Ishikawa (cell line): ENCODE measurements around the gene ADAM22.

Experiments
- CEBPB ChIP-seq: IDR thresholded peaks from 2 replicates; pipeline ENCODE4 v1.6.1; 2012
- CREB1 ChIP-seq: IDR thresholded peaks from 2 replicates; pipeline ENCODE4 v1.6.1; 2012; ENCODE audit warnings: low read depth
- EGR1 ChIP-seq: IDR thresholded peaks from 2 replicates; pipeline ENCODE4 v1.6.1; 2012
- EP300 ChIP-seq: IDR thresholded peaks from 2 replicates; pipeline ENCODE4 v1.6.1; 2012; ENCODE audit warnings: borderline replicate concordance
- FOXM1 ChIP-seq: IDR thresholded peaks from 2 replicates; pipeline ENCODE4 v1.6.1; 2012; ENCODE audit warnings: low read depth, borderline replicate concordance
- NFIC ChIP-seq: IDR thresholded peaks from 2 replicates; pipeline ENCODE4 v1.6.1; 2012
- RAD21 ChIP-seq: IDR thresholded peaks from 2 replicates; pipeline ENCODE4 v1.6.1; 2012; ENCODE audit warnings: low read depth
- TAF1 ChIP-seq: IDR thresholded peaks from 2 replicates; pipeline ENCODE4 v1.6.1; 2012; ENCODE audit warnings: low read depth, mild to moderate bottlenecking
- TCF12 ChIP-seq: IDR thresholded peaks from 2 replicates; pipeline ENCODE4 v1.6.1; 2012; ENCODE audit warnings: low read depth
- TEAD4 ChIP-seq: IDR thresholded peaks from 2 replicates; pipeline ENCODE4 v1.6.1; 2012
- YY1 ChIP-seq: IDR thresholded peaks from 2 replicates; pipeline ENCODE4 v1.6.1; 2012; ENCODE audit warnings: low read depth
- ZBTB7A ChIP-seq: IDR thresholded peaks from 2 replicates; pipeline ENCODE4 v1.6.1; 2012; ENCODE audit warnings: low read depth
- TF ChIP-seq, protein P1 (sequence below): IDR thresholded peaks from 2 replicates; pipeline ENCODE4 v1.6.1; 2012
- TF ChIP-seq, protein P2 (sequence below): IDR thresholded peaks from 2 replicates; pipeline ENCODE4 v1.6.1; 2012; ENCODE audit warnings: low read depth, mild to moderate bottlenecking
- TF ChIP-seq, protein P3 (sequence below): IDR thresholded peaks from 2 replicates; pipeline ENCODE4 v1.6.1; 2012

Gene ADAM22

DNA sequence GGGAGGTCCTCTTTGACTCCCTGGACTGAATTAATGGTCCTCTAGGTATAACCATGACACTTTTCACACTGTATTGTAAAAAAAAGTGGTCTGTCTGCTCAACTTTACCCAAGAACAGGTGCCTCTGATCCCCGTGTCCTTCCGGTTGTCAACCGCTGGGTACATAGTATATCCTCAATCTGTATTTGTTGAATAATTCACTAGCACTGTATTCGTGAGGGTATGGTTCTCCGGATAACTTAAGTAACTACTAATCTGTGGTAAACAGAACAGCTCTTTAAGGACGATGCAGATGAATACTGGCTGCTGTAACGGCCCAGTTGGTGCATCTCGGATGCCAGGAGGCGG is 472 bp upstream of the ADAM22 start:
- TF ChIP-seq ZBTB7A (no peak), TEAD4 (no peak), TCF12 (no peak), NFIC (no peak), YY1 (no peak), RAD21 (no peak), CEBPB (no peak), EGR1 (no peak), CREB1 (no peak), TAF1 (no peak), FOXM1 (no peak), EP300 (no peak)
- TF ChIP-seq, protein P1, sequence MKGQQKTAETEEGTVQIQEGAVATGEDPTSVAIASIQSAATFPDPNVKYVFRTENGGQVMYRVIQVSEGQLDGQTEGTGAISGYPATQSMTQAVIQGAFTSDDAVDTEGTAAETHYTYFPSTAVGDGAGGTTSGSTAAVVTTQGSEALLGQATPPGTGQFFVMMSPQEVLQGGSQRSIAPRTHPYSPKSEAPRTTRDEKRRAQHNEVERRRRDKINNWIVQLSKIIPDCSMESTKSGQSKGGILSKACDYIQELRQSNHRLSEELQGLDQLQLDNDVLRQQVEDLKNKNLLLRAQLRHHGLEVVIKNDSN = no peak
- TF ChIP-seq, protein P2, sequence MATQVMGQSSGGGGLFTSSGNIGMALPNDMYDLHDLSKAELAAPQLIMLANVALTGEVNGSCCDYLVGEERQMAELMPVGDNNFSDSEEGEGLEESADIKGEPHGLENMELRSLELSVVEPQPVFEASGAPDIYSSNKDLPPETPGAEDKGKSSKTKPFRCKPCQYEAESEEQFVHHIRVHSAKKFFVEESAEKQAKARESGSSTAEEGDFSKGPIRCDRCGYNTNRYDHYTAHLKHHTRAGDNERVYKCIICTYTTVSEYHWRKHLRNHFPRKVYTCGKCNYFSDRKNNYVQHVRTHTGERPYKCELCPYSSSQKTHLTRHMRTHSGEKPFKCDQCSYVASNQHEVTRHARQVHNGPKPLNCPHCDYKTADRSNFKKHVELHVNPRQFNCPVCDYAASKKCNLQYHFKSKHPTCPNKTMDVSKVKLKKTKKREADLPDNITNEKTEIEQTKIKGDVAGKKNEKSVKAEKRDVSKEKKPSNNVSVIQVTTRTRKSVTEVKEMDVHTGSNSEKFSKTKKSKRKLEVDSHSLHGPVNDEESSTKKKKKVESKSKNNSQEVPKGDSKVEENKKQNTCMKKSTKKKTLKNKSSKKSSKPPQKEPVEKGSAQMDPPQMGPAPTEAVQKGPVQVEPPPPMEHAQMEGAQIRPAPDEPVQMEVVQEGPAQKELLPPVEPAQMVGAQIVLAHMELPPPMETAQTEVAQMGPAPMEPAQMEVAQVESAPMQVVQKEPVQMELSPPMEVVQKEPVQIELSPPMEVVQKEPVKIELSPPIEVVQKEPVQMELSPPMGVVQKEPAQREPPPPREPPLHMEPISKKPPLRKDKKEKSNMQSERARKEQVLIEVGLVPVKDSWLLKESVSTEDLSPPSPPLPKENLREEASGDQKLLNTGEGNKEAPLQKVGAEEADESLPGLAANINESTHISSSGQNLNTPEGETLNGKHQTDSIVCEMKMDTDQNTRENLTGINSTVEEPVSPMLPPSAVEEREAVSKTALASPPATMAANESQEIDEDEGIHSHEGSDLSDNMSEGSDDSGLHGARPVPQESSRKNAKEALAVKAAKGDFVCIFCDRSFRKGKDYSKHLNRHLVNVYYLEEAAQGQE = no peak
- TF ChIP-seq, protein P3, sequence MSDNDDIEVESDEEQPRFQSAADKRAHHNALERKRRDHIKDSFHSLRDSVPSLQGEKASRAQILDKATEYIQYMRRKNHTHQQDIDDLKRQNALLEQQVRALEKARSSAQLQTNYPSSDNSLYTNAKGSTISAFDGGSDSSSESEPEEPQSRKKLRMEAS = no peak

DNA sequence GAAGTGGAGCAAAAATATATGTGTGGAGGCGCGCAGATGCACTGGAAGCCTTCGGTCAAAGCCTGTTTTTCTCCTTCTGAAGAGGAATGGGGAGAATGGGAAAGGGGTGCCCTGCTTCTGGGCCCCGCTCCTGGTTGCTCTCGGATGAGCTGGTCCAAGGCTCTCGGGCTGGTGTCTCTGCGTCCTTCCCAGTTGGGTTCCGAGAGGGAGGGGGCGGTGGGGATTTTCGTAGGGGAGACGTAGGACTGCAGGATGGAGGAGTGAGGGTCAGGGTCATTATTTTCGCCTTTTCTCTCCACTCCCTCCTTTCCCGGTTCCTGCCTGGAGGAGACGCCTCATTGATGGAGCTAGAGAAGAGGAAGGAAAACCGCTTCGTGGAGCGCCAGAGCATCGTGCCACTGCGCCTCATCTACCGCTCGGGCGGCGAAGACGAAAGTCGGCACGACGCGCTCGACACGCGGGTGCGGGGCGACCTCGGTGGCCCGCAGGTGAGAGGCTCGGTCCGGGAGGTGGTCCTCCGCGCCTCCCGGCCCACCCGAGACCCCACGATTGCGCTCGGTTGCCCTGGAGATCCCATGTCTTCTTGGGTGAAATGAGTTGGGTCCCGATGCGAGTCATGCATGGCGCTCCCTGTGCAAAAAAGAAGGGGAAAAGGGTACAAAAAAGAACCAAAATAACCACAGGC is 790 bp downstream of the ADAM22 start:
- TF ChIP-seq FOXM1 (no peak), ZBTB7A (peak; percentile 42; the same call in 1 of the 2 replicates)
- TF ChIP-seq, protein P3 = peak; percentile 89

DNA sequence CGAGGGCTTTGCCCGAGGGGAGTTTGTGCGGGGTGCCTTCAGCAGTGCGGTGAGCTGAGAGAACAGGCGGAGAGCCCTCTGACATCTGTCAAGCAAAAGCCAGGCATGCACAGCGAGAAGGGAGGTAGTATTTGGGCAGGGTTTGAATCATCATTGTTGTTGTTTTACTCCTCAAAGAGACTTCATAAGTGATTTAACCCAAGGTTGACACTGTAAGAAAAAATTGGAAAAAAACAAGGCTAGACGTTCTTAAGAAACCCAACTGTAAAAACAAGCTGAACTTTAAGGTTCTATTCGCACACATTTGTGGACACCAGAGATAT is 1.3 kb downstream of the ADAM22 start:
- no peak for TF ChIP-seq YY1
- no peak for TF ChIP-seq CREB1

DNA sequence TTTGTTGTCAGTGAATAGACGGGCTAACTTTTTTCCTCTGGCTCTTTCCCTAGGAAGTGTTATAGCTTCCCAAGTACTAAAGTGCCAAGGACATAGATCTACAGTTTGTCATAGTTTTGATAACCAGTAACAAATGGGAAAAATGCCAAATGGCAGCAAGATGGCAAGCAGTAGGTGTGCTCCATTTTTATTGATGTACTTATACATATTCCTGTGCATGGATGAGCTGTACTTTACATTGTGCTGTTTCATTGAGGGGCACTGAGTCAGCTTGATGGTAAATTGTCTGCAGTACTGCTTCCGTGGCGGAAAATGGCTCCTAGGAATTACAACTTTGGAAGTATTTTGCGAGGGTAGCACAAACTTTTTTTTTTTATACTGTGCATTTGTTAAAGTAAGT is 7.1 kb downstream of the ADAM22 start:
- TF ChIP-seq TAF1 = no peak
- no peak for TF ChIP-seq CEBPB
- no peak for TF ChIP-seq NFIC
- TF ChIP-seq, protein P1 = no peak
- TF ChIP-seq, protein P2 = no peak
- no peak for TF ChIP-seq TEAD4
- no peak for TF ChIP-seq EGR1
- no peak for TF ChIP-seq RAD21
- TF ChIP-seq FOXM1 = no peak
- TF ChIP-seq YY1 = no peak
- TF ChIP-seq, protein P3 = no peak

DNA sequence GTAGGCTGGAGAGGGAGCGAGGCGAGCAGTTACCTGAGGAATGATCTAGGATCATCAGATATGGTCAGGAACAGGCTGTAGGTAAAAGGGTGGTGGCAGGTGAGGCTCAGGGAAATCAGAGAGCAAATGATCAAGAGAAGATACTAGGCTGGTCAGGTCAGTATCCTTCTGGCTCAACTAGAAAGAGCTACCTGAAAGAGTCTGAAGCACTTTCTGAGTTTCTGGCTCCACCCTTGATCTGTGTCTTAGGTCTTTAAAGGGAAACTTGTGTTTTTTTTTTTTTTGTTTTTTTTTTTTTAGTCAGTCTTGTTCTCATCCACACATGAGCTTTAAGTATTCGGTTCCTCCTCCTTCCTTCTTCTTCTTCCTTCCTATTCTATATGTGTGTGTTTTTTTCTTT is 10.5 kb downstream of the ADAM22 start:
- no peak for TF ChIP-seq YY1
- no peak for TF ChIP-seq NFIC
- TF ChIP-seq CREB1 = no peak
- TF ChIP-seq, protein P1 = no peak
- TF ChIP-seq TAF1 = no peak

DNA sequence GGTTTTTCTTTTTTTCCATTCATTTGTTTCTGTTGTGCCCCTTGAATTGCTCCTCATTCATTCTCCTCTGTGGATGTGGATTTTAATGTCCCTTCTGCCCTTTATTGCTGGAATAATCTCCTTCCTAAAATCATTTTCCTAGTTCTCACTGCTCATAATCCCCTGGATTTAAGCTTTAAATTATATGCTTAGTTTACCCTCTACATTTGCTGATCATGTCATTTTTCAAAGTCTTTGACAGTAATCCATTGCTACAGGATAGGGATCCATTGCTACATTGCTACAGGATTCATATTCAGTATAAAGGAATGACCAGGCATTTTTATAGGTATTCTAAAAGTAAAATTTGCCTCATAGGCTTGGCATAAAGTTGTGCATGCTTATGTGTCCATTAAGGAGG is 14.3 kb downstream of the ADAM22 start:
- TF ChIP-seq TEAD4 (no peak), EP300 (no peak), CREB1 (no peak), TAF1 (no peak), RAD21 (no peak), ZBTB7A (no peak), NFIC (no peak), YY1 (no peak), CEBPB (no peak), TCF12 (no peak), EGR1 (no peak), FOXM1 (no peak)
- TF ChIP-seq, protein P2 = no peak
- TF ChIP-seq, protein P3 = no peak
- TF ChIP-seq, protein P1 = no peak
